ENCODE measurements around the gene MYO16.

The MYO16 gene

DNA sequence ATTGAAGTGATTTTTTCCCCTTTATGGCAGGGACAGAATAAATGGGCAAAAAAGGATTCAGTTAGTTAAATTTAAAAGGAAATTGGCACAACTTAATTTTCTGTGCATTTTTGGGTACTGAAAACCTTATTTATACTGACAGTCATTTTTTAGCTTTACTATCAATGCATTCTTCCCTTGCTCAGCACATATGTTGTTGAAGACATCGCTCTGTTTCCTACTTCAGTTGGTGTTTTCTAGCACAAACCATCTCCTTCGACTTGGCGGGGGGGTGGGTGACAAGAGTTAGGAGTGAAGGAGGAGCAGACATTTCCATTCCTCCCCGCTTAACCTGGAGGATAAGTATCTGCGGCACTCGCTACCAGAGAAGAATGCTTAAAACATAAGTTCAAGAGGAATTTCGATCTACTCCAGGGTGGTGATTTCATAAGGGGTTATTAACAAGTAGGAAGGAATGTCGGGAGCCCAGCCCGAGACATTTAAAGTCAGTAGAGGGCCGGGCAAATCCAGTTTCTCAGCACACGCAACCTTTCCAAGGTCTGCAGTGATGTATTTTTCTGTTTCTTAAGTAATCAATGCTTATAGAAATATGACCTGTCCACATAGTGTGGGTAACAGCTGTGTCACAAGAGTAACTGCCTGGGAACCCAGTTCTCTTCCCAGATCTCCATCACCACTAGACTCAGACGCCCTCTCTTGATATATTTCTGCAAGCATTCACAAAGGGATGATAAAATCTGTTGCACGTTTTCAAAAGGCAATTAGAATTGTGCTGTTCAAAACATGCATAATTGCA is 525.8 kb downstream of the MYO16 start:
- TF ChIP-seq POLR2A (IDR thresholded peaks at IDR 0.05; ENCODE audit: low read depth, low read length) (no peak), TAF1 (IDR thresholded peaks at IDR 0.05; ENCODE audit: low read depth, low read length) (no peak), PAX5 (IDR thresholded peaks at IDR 0.05; ENCODE audit: insufficient read depth, low read length, severe bottlenecking) (no peak)
- DNase-seq (ENCODE audit: insufficient read length, low spot score): no peak
- no peak for FAIRE-seq

DNA sequence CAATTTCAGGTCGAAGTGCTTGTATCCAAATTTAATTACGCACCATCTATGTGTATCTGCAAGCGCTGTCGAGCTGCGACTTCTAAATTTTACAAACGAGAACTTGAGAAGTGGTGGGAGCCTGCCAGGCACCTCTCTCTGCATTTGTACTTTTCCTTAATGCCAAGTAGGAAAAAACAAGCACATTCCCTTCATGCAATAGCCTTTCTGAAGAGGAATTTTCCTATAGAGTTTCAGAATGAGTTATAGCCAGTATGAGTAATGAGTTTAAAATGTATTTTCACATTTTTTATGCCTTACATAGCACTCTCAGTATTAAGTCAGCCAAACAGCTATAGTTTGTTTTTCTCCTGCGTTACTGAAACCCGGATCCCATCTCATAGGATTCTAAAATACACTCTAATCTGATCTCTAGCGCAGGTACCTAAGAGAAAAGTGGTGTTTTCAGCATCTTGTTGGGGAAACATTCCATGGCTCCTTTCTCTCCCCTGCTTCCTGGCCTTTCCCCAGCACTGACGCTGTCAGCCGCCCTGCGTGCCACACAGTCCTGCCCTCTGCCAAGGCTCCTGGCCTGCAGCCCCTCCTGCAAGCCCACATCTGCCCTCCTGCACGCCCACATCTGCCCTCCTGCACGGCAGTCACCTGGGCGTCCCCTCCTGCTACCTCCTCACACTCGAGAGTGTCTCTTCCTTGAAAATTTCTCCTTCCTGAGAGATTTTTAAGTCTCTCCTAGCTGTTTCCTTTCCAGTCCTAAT is 526.9 kb downstream of the MYO16 start:
- no peak for TF ChIP-seq SPI1 (IDR thresholded peaks at IDR 0.05; ENCODE audit: low read depth, low read length)
- no peak for TF ChIP-seq POU2F2 (IDR thresholded peaks at IDR 0.05; ENCODE audit: low read depth, low read length)
- no peak for TF ChIP-seq PAX5 (IDR thresholded peaks at IDR 0.05; ENCODE audit: insufficient read depth, low read length, severe bottlenecking)
- no peak for FAIRE-seq
- DNase-seq (ENCODE audit: insufficient read length, low spot score): no peak

DNA sequence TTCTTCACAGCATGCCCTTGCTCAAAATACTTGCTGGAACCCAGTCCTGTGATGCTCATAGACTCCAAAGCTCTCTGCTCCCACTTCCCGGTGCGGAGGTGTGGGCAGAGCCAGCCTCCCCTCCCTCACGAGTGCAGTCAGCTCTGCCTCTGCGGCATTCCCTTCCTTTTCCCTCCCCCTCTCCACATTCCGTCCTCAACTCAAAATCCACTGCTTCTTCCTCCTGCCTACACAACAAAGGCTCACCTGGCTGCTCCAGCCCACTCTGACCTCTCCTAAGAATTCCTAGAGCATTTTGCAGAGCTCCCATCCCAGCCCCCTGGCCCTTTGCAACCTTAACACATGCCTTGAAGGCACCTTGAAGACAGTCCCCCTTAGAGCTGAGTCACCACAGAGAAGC is 527.9 kb downstream of the MYO16 start:
- no peak for TF ChIP-seq POLR2AphosphoS5 (IDR thresholded peaks at IDR 0.05; ENCODE audit: low read depth, low read length)
- no peak for DNase-seq (ENCODE audit: insufficient read length, low spot score)
- FAIRE-seq: no peak

DNA sequence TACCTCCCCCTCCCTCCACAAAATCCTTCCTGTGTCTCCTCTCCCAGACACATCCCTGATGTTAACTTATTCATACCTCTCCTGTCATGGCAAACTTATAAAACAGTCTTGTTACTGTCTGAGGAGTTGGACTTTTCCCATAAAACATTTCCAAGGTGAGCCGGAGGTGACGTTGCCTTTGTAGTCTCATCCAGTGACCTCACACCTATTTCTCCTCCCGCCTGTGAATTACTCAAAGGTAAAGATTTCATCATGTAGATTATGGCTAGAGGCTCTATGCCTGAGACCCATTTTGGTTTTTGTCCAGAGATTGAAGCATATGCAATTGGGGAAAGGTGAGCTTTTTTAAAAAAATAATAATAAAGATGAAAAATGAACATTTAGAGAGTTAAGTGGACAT is 529.0 kb downstream of the MYO16 start:
- DNase-seq (ENCODE audit: insufficient read length, low spot score) (no peak), FAIRE-seq (no peak)
- TF ChIP-seq PAX5 (IDR thresholded peaks at IDR 0.05; ENCODE audit: insufficient read depth, low read length, severe bottlenecking): no peak
- TF ChIP-seq TAF1 (IDR thresholded peaks at IDR 0.05; ENCODE audit: low read depth, low read length): no peak
- TF ChIP-seq POU2F2 (IDR thresholded peaks at IDR 0.05; ENCODE audit: low read depth, low read length): no peak
- TF ChIP-seq POLR2AphosphoS5 (IDR thresholded peaks at IDR 0.05; ENCODE audit: low read depth, low read length): no peak
- TF ChIP-seq POLR2A (IDR thresholded peaks at IDR 0.05; ENCODE audit: low read depth, low read length): no peak
- TF ChIP-seq SPI1 (IDR thresholded peaks at IDR 0.05; ENCODE audit: low read depth, low read length): no peak

DNA sequence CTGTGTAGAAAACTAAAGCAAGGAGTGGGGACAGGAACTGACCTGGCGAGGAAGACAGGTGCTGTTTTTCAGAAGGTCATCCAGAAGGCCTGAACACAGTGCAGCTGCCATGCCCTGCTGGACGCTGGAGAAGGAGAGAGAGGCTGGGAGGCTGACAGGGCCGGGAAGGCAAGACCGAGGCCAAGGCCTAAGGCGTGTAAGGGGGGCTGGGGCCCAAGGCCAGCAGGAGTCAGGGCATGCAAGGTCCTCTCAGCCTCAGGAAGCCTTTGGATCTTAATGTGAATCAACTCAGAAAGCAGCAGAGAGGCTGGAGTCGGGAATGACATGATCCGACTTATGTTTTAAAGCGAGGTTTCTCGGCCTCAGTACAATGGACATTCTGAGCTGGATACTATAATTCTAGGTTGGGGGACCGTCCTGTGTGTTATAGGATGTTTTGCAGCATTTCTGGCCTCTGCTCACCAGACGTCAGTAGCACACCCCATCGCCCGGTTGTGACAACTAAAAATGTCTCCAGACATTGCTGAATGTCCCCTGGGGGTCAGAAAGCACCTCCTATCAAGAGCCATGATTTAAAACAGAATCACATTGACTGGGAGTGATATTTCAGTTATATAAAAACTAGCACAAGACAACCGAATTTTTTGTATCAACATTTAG is 530.4 kb downstream of the MYO16 start:
- TF ChIP-seq POU2F2 (IDR thresholded peaks at IDR 0.05; ENCODE audit: low read depth, low read length) (no peak), SPI1 (IDR thresholded peaks at IDR 0.05; ENCODE audit: low read depth, low read length) (no peak), POLR2A (IDR thresholded peaks at IDR 0.05; ENCODE audit: low read depth, low read length) (no peak)
- no peak for DNase-seq (ENCODE audit: insufficient read length, low spot score)
- no peak for FAIRE-seq

DNA sequence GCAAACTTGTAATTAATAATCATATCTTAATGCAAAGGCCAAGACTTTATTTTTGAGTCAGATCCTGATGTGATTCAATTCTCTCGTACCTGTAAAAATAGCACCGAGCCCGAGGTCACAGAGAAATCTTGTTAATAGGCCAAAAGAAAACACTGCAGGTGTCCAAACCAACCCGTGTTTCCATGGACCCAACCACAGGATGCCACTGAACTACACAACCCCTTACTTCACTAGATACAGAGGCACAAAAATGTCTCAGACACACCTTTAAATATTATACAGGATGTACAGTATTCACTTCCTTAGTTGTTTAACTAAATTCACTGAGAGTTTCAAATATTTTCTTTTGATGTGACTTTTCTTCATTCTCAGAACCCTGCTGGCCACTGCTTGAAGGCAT is 530.9 kb downstream of the MYO16 start:
- no peak for FAIRE-seq

DNA sequence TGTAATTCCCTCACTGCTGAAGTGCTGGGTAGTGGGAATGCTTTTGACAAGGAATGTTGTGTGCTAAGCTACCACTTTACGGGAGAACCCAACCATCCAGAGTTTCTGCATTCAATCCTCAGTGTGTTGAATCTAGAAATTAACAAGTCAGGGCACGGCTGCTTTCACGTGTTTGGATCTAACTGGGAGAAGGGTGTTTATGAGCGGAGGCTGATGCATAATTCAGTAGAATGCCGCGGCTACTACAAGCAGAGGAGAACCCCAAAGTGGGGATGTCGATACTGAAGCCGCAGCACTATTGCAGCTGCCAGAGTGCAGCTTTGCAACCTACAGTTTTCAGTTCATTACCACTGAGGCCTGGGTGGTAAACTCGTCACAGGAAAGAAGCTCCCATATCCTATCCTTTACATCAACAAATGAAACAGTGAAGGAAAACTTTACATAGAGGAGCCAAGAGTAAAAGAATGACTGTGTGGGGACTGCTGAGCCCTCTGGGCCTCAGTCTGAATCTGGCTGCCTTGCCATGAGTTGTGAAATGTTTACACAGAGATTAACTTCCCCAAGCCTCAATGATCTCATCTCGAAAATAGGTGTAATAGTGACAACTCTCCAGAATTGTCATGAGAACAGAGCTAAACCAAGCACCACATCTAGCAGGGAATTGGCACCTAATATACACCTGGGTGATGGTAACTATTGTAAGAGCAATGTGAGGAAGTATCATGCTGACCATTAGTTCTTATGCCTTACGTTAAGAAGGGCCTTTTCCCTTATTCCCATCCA is 531.7 kb downstream of the MYO16 start:
- TF ChIP-seq TAF1 (IDR thresholded peaks at IDR 0.05; ENCODE audit: low read depth, low read length) (no peak), POLR2AphosphoS5 (IDR thresholded peaks at IDR 0.05; ENCODE audit: low read depth, low read length) (no peak), PAX5 (IDR thresholded peaks at IDR 0.05; ENCODE audit: insufficient read depth, low read length, severe bottlenecking) (no peak), POU2F2 (IDR thresholded peaks at IDR 0.05; ENCODE audit: low read depth, low read length) (no peak), POLR2A (IDR thresholded peaks at IDR 0.05; ENCODE audit: low read depth, low read length) (no peak), SPI1 (IDR thresholded peaks at IDR 0.05; ENCODE audit: low read depth, low read length) (no peak)
- DNase-seq (ENCODE audit: insufficient read length, low spot score): no peak
- FAIRE-seq: peak; percentile 84

More for the DNA sequence above, 530.9 kb downstream of the MYO16 start:
- TF ChIP-seq PAX5 (IDR thresholded peaks at IDR 0.05; ENCODE audit: insufficient read depth, low read length, severe bottlenecking) (no peak), SPI1 (IDR thresholded peaks at IDR 0.05; ENCODE audit: low read depth, low read length) (no peak), POLR2AphosphoS5 (IDR thresholded peaks at IDR 0.05; ENCODE audit: low read depth, low read length) (no peak), POU2F2 (IDR thresholded peaks at IDR 0.05; ENCODE audit: low read depth, low read length) (no peak), TAF1 (IDR thresholded peaks at IDR 0.05; ENCODE audit: low read depth, low read length) (no peak), POLR2A (IDR thresholded peaks at IDR 0.05; ENCODE audit: low read depth, low read length) (no peak)
- no peak for DNase-seq (ENCODE audit: insufficient read length, low spot score)

DNA sequence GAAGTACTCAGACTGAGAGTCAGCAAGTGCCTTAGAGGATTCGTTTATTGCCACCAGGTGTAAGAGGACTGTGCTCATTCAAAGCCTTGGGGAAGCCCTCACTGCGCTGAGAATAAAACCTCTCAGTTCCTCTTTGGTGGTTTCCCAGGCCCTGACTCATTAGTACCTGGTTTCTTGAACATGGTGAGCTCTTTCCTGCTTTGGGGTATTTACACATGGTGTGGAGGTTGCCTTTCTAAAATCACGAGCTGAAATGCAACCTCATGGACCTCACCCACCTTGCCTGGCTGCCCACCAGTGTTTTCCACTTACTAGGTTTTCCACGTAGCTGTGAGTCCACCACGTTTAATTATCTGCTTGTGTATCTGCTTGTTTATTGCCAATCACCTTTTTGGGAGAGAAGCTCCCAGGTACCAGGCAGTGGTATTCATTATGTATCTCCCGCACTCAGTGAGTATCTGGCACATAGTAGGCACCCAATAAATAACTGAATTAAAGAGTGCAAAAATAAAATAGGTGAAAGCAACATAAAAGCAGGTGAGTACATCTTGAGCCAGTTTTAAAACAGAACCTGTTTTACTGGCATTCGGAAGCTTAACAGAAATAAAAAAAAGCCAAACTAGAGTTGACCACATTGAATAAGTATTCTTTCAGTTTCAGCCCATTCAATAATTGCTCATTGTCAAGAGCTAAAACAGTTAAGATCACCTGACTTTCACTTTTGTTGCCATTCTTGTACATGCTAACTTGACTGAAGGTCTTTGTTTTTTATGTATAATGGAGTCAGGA is 533.0 kb downstream of the MYO16 start:
- FAIRE-seq: peak; percentile 90
- no peak for TF ChIP-seq POLR2A (IDR thresholded peaks at IDR 0.05; ENCODE audit: low read depth, low read length)
- TF ChIP-seq POLR2AphosphoS5 (IDR thresholded peaks at IDR 0.05; ENCODE audit: low read depth, low read length): peak; percentile 31; the same call in 1 of the 2 replicates
- TF ChIP-seq POU2F2 (IDR thresholded peaks at IDR 0.05; ENCODE audit: low read depth, low read length): peak; percentile 91
- peak; percentile 100 for TF ChIP-seq SPI1 (IDR thresholded peaks at IDR 0.05; ENCODE audit: low read depth, low read length)
- TF ChIP-seq PAX5 (IDR thresholded peaks at IDR 0.05; ENCODE audit: insufficient read depth, low read length, severe bottlenecking): peak; percentile 62
- no peak for TF ChIP-seq TAF1 (IDR thresholded peaks at IDR 0.05; ENCODE audit: low read depth, low read length)
- DNase-seq (ENCODE audit: insufficient read length, low spot score): peak; percentile 57

DNA sequence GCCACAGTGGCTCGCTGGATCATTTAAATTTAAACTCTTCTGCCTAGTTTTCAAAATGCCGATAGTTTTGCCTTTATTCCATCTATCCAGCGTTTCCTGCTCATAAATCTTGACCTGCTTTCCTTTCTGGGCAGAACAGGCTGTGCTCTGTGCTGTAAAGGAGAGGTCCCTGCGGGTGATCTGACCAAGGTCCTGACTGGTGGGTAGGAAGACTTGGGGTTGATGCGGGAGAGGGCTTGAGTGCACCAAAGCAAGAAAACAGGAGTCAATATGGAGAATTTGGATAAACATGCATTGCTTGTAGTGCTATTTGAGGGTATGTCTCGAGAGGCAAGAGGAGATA is 533.6 kb downstream of the MYO16 start:
- FAIRE-seq (no peak), DNase-seq (ENCODE audit: insufficient read length, low spot score) (no peak)
- no peak for TF ChIP-seq POLR2AphosphoS5 (IDR thresholded peaks at IDR 0.05; ENCODE audit: low read depth, low read length)
- TF ChIP-seq POLR2A (IDR thresholded peaks at IDR 0.05; ENCODE audit: low read depth, low read length): no peak
- no peak for TF ChIP-seq TAF1 (IDR thresholded peaks at IDR 0.05; ENCODE audit: low read depth, low read length)
- no peak for TF ChIP-seq PAX5 (IDR thresholded peaks at IDR 0.05; ENCODE audit: insufficient read depth, low read length, severe bottlenecking)
- no peak for TF ChIP-seq POU2F2 (IDR thresholded peaks at IDR 0.05; ENCODE audit: low read depth, low read length)
- no peak for TF ChIP-seq SPI1 (IDR thresholded peaks at IDR 0.05; ENCODE audit: low read depth, low read length)

Data from GM12891 (cell line).